Activated T-helper 2 cell treated with anti-CD3 and anti-CD28 coated beads, Interferon-gamma antibody, Interleukin-2, Interleukin-4, amounts not matched to agents 10 μg/mL and 5 μg/mL and 100 μg/mL, durations not matched to agents 14 hours and 24 hours and 36 hours (primary cell): Measurements from ENCODE around the gene SF3B6. TPM values are rescaled to one million over a fixed set of nuclear protein-coding genes. Genes with fewer than 3 reads are reported as not detected.
"Not testable (repeated sequence)": the region's sequence is repeated elsewhere in the genome, so short reads cannot be mapped to it uniquely, and the experiment has no call there.

ENCODE experiments used
- DNase-seq: peaks from one replicate; pipeline ENCODE4 v3.0.0; 2021; ENCODE audit warnings: low spot score
- H3K27ac Mint-ChIP-seq: one replicate; pipeline ENCODE4 v1.8.0; 2021; ENCODE audit warnings: mixed read lengths
- H3K27me3 Mint-ChIP-seq: one replicate; pipeline ENCODE4 v1.8.0; 2021; ENCODE audit warnings: low read depth, mixed read lengths
- H3K36me3 Mint-ChIP-seq: one replicate; pipeline ENCODE4 v1.8.0; 2021; ENCODE audit warnings: low read depth, mixed read lengths
- H3K4me1 Mint-ChIP-seq: one replicate; pipeline ENCODE4 v1.8.0; 2021; ENCODE audit warnings: low read depth, mixed read lengths
- H3K4me3 Mint-ChIP-seq: one replicate; pipeline ENCODE4 v1.8.0; 2021; ENCODE audit warnings: low read depth, mild to moderate bottlenecking, moderate library complexity, mixed read lengths
- H3K9me3 Mint-ChIP-seq: one replicate; pipeline ENCODE4 v1.8.0; 2021; ENCODE audit warnings: mixed read lengths
- intact Hi-C: fragments of 100-400 bp; cut with micrococcal nuclease; formaldehyde crosslinking; loops from one replicate; pipeline ENCODE4 v1.15.1; 2023
- total RNA-seq: library from RNA; stranded (reverse); gene quantifications from 2 replicates; pipeline ENCODE4 v1.2.3, GENCODE V29; 2022

The SF3B6 gene
- total RNA-seq, 1 donor from 2014 or later, result 143 TPM

- DNase-seq, result no peak
- no peaks in the 10 kb centered on the region for H3K4me1 Mint-ChIP-seq
- H3K4me3 Mint-ChIP-seq, result no peak overlapping the region
- peaks cover 12% of the 10 kb centered on the region for H3K27me3 Mint-ChIP-seq
- H3K9me3 Mint-ChIP-seq, result peaks cover 27% of the 10 kb centered on the region
- peaks cover 10% of the 10 kb centered on the region for H3K36me3 Mint-ChIP-seq
- H3K27ac Mint-ChIP-seq, result no peak overlapping the region
- intact Hi-C loops, result no loop called here
Measured at GRCh38 chr2:24107336-24107735, 31.2 kb upstream of the SF3B6 start.

DNA sequence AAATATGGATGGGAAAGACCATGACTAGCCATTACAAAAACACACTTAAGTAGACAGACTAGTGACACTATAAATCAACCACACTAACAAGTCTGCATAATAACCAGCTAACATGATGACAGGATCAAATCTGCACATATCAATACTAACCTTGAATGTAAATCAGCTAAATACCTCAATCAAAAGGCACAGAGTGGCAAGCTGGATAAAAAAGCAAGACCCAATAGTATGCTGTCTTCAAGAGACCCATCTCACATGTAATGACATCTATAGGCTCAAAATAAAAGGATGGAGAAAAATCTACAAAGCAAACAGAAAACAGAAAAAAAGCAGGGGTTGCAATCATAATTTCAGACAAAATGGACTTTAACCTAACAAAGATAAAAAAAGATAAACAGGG is 30.7 kb upstream of the SF3B6 start:
- peaks cover 12% of the 10 kb centered on the region for H3K27me3 Mint-ChIP-seq

DNA sequence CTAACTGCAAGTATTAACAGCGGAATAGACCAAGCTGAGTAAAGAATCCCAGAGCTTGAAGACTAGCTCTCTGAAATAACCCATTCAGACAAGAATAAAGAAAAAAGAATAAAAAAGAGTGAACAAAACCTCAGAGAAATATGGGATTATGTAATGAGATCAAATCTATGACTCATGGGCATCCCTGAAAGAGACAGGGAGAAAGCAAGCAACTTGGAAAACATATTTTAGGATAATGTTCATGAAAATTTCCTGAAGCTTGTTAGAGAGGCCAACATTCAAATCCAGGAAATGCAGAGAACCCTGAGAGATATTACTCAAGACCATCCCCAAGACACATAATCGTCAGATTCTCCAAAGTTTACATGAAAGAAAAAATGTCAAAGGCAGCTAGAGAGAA is 29.7 kb upstream of the SF3B6 start:
- Mint-ChIP-seq H3K4me3 (no peak overlapping the region), H3K27ac (no peak overlapping the region), H3K27me3 (peaks cover 12% of the 10 kb centered on the region), H3K9me3 (peaks cover 27% of the 10 kb centered on the region), H3K36me3 (peaks cover 10% of the 10 kb centered on the region), H3K4me1 (no peaks in the 10 kb centered on the region)
- intact Hi-C loops, result no loop called here
- no peak for DNase-seq

More for the DNA sequence above, 30.7 kb upstream of the SF3B6 start:
- H3K27ac Mint-ChIP-seq, result no peak overlapping the region
- no peaks in the 10 kb centered on the region for H3K4me1 Mint-ChIP-seq
- no peak for DNase-seq
- intact Hi-C loops, result no loop called here
- peaks cover 27% of the 10 kb centered on the region for H3K9me3 Mint-ChIP-seq
- H3K36me3 Mint-ChIP-seq, result peaks cover 10% of the 10 kb centered on the region
- no peak overlapping the region for H3K4me3 Mint-ChIP-seq

GRCh38 chr2:24104906-24105305 is 28.8 kb upstream of the SF3B6 start:
- H3K27ac Mint-ChIP-seq, result no peak overlapping the region
- H3K4me1 Mint-ChIP-seq, result no peaks in the 10 kb centered on the region
- intact Hi-C loops, result no loop called here

DNA sequence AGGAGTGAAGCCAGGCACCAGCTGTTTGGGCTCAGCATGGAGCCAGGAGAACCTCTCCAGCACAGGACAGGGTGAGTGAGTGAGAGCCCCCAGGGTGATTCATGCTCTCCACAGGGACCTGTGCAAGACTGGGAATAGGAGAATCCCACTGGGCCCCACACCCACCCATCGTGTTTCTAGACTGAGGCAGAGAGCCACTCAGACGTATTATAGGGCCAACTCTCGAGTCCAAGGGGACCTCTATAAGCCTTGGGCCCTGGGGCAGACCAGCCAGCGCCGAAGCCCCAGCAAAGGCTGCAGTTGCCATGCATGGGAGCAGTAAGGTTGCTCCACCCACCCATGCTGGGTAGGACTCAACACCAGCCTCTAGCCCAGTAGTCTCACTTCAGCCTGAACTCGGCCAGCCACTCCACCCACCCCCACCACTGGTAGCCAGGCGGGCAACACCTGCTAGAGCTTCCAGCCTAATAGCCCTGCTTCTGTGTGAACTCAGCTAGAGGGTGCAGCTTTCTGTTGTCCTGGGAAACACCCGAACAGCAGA is 28.1 kb upstream of the SF3B6 start:
- no peak for DNase-seq
- H3K27ac Mint-ChIP-seq, result no peak overlapping the region
- H3K9me3 Mint-ChIP-seq, result peaks cover 31% of the 10 kb centered on the region
- H3K4me1 Mint-ChIP-seq, result no peaks in the 10 kb centered on the region
- no peak overlapping the region for H3K4me3 Mint-ChIP-seq
- peaks cover 12% of the 10 kb centered on the region for H3K27me3 Mint-ChIP-seq
- intact Hi-C loops, result no loop called here
- H3K36me3 Mint-ChIP-seq, result peaks cover 10% of the 10 kb centered on the region

More at GRCh38 chr2:24104906-24105305, 28.8 kb upstream of the SF3B6 start:
- Mint-ChIP-seq H3K9me3 (peaks cover 33% of the 10 kb centered on the region), H3K27me3 (peaks cover 12% of the 10 kb centered on the region), H3K36me3 (peaks cover 10% of the 10 kb centered on the region), H3K4me3 (no peak overlapping the region)
- no peak for DNase-seq

GRCh38 chr2:24102677-24103076 is 26.6 kb upstream of the SF3B6 start:
- H3K27me3 Mint-ChIP-seq, result peaks cover 12% of the 10 kb centered on the region
- H3K4me1 Mint-ChIP-seq, result no peaks in the 10 kb centered on the region
- intact Hi-C loops, result no loop called here
- no peak overlapping the region for H3K4me3 Mint-ChIP-seq
- H3K9me3 Mint-ChIP-seq, result peaks cover 28% of the 10 kb centered on the region
- DNase-seq, result no peak
- H3K27ac Mint-ChIP-seq, result no peak overlapping the region
- peaks cover 10% of the 10 kb centered on the region for H3K36me3 Mint-ChIP-seq

DNA sequence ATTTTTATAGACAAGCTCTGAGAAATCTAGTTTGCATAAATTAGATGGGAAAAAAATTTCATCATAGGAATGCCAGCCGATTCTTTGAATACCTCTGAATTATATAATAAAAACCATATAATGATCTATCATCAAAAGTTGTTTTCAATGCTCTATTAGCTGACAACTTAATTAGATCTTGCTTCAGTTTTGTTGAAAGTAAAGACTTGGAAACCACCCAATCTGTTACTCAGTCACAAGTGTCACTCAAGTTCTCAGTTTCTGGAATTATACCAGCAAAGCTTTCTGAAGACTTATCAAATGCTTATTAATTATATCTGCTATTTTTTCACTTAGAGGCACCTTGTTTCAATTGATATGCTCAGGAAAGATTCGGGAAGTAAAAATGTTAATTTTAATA is 25.9 kb upstream of the SF3B6 start:
- no peaks in the 10 kb centered on the region for H3K4me1 Mint-ChIP-seq
- DNase-seq, result no peak
- intact Hi-C loops, result no loop called here
- no peak overlapping the region for H3K4me3 Mint-ChIP-seq
- peaks cover 8% of the 10 kb centered on the region for H3K27me3 Mint-ChIP-seq
- peaks cover 21% of the 10 kb centered on the region for H3K9me3 Mint-ChIP-seq
- no peak overlapping the region for H3K27ac Mint-ChIP-seq
- H3K36me3 Mint-ChIP-seq, result peaks cover 7% of the 10 kb centered on the region

GRCh38 chr2:24100732-24101131 is 24.6 kb upstream of the SF3B6 start:
- H3K27me3 Mint-ChIP-seq, DNase-seq, H3K27ac Mint-ChIP-seq: not testable (repeated sequence)

GRCh38 chr2:24095171-24095677 is 19.1 kb upstream of the SF3B6 start:
- H3K27ac Mint-ChIP-seq, H3K4me1 Mint-ChIP-seq, H3K27me3 Mint-ChIP-seq, intact Hi-C loops, DNase-seq, H3K4me3 Mint-ChIP-seq, H3K9me3 Mint-ChIP-seq: not testable (repeated sequence)
- peaks cover 11% of the 10 kb centered on the region for H3K36me3 Mint-ChIP-seq

More at GRCh38 chr2:24100732-24101131, 24.6 kb upstream of the SF3B6 start:
- H3K36me3 Mint-ChIP-seq, intact Hi-C loops, H3K4me1 Mint-ChIP-seq, H3K4me3 Mint-ChIP-seq: not testable (repeated sequence)
- H3K9me3 Mint-ChIP-seq, result peaks cover 15% of the 10 kb centered on the region

- H3K36me3 Mint-ChIP-seq, result peaks cover 11% of the 10 kb centered on the region
- H3K27ac Mint-ChIP-seq, H3K9me3 Mint-ChIP-seq, H3K4me3 Mint-ChIP-seq, H3K4me1 Mint-ChIP-seq, intact Hi-C loops, DNase-seq, H3K27me3 Mint-ChIP-seq: not testable (repeated sequence)
Measured at GRCh38 chr2:24093270-24093669, 17.1 kb upstream of the SF3B6 start.

DNA sequence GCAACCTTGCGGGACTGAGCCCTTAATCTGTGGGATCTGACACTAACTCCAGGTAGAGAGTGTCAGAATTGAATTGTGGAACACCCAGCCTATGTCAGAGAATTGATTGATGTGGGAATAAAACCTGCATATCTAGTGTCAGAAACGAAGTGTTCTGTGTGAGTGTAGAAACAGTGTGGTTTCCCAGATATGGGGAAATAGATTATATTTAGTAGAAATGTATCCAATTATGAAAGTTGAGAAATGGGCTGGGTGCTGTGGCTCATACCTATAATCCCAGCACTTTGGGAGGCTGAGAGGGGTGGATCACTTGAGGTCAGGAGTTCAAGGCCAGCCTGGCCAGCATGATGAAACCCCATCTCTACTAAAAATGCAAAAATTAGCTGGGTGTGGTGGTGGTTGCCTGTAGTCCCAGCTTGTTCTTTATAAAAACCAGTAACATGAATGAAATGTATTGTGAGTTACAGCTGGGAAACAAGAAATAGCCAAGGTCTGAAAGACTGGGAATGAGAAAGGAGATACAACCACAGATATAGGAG is 12.8 kb upstream of the SF3B6 start:
- H3K27ac Mint-ChIP-seq, result no peak overlapping the region
- no peaks in the 10 kb centered on the region for H3K9me3 Mint-ChIP-seq
- H3K4me1 Mint-ChIP-seq, result peaks cover 10% of the 10 kb centered on the region
- H3K27me3 Mint-ChIP-seq, result no peaks in the 10 kb centered on the region
- H3K36me3 Mint-ChIP-seq, result no peaks in the 10 kb centered on the region
- DNase-seq, result no peak
- no peak overlapping the region for H3K4me3 Mint-ChIP-seq
- intact Hi-C loops, result no loop called here

GRCh38 chr2:24087032-24087431 is 10.9 kb upstream of the SF3B6 start:
- Mint-ChIP-seq H3K9me3 (no peaks in the 10 kb centered on the region), H3K4me1 (peaks cover 18% of the 10 kb centered on the region), H3K27ac (no peak overlapping the region), H3K27me3 (no peaks in the 10 kb centered on the region), H3K36me3 (no peaks in the 10 kb centered on the region), H3K4me3 (no peak overlapping the region)
- intact Hi-C loops, result no loop called here
- DNase-seq, result no peak

DNA sequence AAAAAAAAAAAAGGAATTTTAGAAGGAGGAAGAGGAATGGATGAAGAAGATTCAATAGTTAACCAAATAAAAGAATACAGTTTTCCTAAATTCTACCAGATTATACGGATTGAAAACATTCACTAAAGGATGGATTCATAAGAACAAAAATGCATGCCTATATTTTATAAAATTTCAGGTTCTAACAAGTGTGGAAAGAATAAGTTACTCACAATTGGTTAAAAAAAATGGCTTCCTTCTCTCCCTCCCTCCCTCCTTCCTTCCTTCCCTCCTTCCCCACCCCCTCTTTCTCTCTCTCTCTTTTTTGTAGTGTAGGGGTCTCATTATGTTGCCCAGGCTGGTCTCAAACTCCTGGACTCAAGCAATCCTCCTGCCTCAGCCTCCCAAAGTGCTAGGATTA is 10.1 kb upstream of the SF3B6 start:
- intact Hi-C loops, result no loop called here
- Mint-ChIP-seq H3K4me1 (peaks cover 18% of the 10 kb centered on the region), H3K4me3 (no peak overlapping the region), H3K27me3 (no peaks in the 10 kb centered on the region), H3K36me3 (peaks cover 3% of the 10 kb centered on the region), H3K9me3 (no peaks in the 10 kb centered on the region), H3K27ac (no peak overlapping the region)
- DNase-seq, result no peak
